ENCODE data around the gene IDUA.

The IDUA gene

GRCh38 chr4:957581-958313 lies 29.1 kb upstream of the IDUA start:
- no peak for DNase-seq (ENCODE audit: low spot score)
- no peak for TF ChIP-seq CTCF (IDR thresholded peaks at IDR 0.05; ENCODE audit: extremely low read depth, missing control alignments)

GRCh38 chr4:958314-958665 lies 28.6 kb upstream of the IDUA start:
- no peak for TF ChIP-seq CTCF (IDR thresholded peaks at IDR 0.05; ENCODE audit: extremely low read depth, missing control alignments)
- DNase-seq (ENCODE audit: low spot score): no peak

- TF ChIP-seq CTCF (IDR thresholded peaks at IDR 0.05; ENCODE audit: extremely low read depth, missing control alignments): no peak
- no peak for DNase-seq (ENCODE audit: low spot score)
Measured at GRCh38 chr4:958696-959337, 28.0 kb upstream of the IDUA start.

- DNase-seq (ENCODE audit: low spot score): no peak
- TF ChIP-seq CTCF (IDR thresholded peaks at IDR 0.05; ENCODE audit: extremely low read depth, missing control alignments): no peak
Measured at GRCh38 chr4:959338-960139, 27.3 kb upstream of the IDUA start.

DNA sequence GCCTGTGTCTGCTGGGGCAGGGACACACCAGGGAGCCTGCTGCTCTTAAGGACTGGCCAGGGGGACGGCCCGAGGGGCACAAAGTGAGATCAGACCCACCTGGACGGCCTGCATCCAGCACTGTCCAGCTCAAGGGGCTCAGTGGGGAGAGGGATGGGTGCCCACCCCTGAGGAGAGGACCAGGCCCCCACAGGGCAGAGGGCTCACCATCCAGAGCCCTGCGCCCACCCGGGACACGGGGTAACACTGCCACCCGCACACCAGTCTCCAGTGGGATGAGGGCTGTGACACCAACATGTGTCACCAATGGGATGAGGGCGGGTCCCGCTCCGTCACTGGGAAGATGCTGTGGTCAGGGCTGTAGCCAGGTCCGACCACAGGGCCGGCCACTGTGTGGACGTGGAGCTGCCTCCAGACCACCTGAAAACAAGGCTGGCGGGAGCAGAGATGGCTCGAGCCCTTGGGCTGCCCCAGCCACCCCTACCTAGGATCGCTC lies 26.7 kb upstream of the IDUA start:
- no peak for TF ChIP-seq CTCF (IDR thresholded peaks at IDR 0.05; ENCODE audit: extremely low read depth, missing control alignments)
- DNase-seq (ENCODE audit: low spot score): no peak

DNA sequence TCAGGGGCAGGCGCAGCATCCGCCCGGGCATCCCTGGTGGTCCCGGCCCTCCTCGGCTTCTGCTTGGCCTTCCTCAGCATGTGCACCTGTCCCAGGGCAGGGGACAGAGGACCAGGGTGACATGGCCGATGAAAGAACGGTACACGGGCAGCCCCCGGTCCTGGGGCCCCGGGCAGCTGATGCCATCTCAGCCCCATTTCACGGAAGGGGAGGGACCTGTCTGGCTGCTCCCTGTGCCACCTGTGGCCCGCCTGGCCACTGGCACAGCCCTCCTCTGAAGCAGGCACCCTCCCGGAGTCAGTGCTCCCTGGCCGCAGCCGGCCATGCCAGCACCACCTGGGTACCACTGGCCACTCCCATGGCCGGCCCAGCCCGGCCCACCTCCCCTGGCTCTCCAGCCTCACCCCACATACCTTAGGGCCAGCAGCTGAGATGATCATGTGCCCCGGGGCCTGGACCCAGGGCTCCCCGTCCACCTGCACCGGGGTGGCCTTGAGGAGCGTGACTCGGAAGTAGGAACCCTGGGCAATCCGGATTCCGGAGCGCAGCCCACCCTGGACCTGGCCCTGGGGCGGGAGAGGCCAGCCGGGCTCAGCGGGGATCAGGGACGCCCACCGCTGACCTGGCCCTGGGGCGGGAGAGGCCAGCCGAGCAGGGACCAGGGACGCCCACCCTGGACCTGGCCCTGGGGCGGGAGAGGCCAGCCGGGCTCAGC lies 26.1 kb upstream of the IDUA start:
- no peak for DNase-seq (ENCODE audit: low spot score)
- no peak for TF ChIP-seq CTCF (IDR thresholded peaks at IDR 0.05; ENCODE audit: extremely low read depth, missing control alignments)
